Activated CD4-positive, alpha-beta T cell treated with anti-CD3 and anti-CD28 coated beads for 36 hours (primary cell): ENCODE results near the gene THG1L. TPM values are rescaled to one million over a fixed set of nuclear protein-coding genes. Genes with fewer than 3 reads are reported as not detected.

Experiments used
- ATAC-seq: fragments of 200-7000 bp; cut with Tn5 transposase; one replicate; pipeline ENCODE4 v1.10.0; 2021; ENCODE audit warnings: mild to moderate bottlenecking, moderate library complexity
- CTCF ChIA-PET: fragments of 350-600 bp; sonication (Branson Sonifier 250); formaldehyde crosslinking; loops from one replicate; lab custom pipeline; 2021; ENCODE audit warnings: antibody characterized with exemption; lab: Charles Lee
- POLR2A ChIA-PET: fragments of 350-600 bp; sonication (Branson Sonifier 250); formaldehyde crosslinking; loops from one replicate; lab custom pipeline; 2021; ENCODE audit warnings: antibody characterized with exemption, inconsistent platforms; lab: Charles Lee
- DNase-seq: peaks from one replicate; pipeline ENCODE4 v3.0.0-alpha.2; 2020
- H3K27ac Mint-ChIP-seq: one replicate; pipeline ENCODE4 v1.8.0; 2021; ENCODE audit warnings: mixed read lengths
- H3K27me3 Mint-ChIP-seq: one replicate; pipeline ENCODE4 v1.8.0; 2021; ENCODE audit warnings: mixed read lengths
- H3K36me3 Mint-ChIP-seq: one replicate; pipeline ENCODE4 v1.8.0; 2021; ENCODE audit warnings: low read depth, mixed read lengths
- H3K4me1 Mint-ChIP-seq: one replicate; pipeline ENCODE4 v1.8.0; 2021; ENCODE audit warnings: mixed read lengths
- H3K4me3 Mint-ChIP-seq: one replicate; pipeline ENCODE4 v1.8.0; 2021; ENCODE audit warnings: mild to moderate bottlenecking, moderate library complexity, mixed read lengths
- H3K9me3 Mint-ChIP-seq: one replicate; pipeline ENCODE4 v1.8.0; 2021; ENCODE audit warnings: low read depth, mixed read lengths
- intact Hi-C, 2 experiments: fragments of 100-400 bp; cut with DNase I in 1 of 2; cut with micrococcal nuclease in 1 of 2; formaldehyde crosslinking; loops; one replicate each; pipeline versions ENCODE4 v1.14.2 to v1.15.1; 2022 to 2024; cut with DNase I, micrococcal nuclease
- total RNA-seq, 2 experiments: library from RNA; stranded (reverse); gene quantifications; one replicate each; pipeline ENCODE4 v1.2.3, GENCODE V29; 2021

Gene THG1L
- total RNA-seq, 2 experiments from 2014 or later: 29.9 to 33.8 TPM

GRCh38 chr5:157743163-157744050 is 12.2 kb downstream of the THG1L start, which contains the start of gene LSM11:
Gene LSM11, plus strand, starts transcription at chr5:157743712. Its CDS starts 39 bp downstream, at chr5:157743751.
- Mint-ChIP-seq H3K9me3 (no peaks in the 10 kb centered on the region), H3K27me3 (no peaks in the 10 kb centered on the region), H3K36me3 (peaks cover 21% of the 10 kb centered on the region), H3K27ac (peak within 1 kb of the TSS; percentile 89), H3K4me1 (peaks cover 36% of the 10 kb centered on the region), H3K4me3 (peak within 1 kb of the TSS; percentile 93)
- DNase-seq (peak; percentile 95), ATAC-seq (peak; percentile 92)
- intact Hi-C loops: loop anchor here (1.0 to 5.0 kb wide), 16 partner anchors 12 to 601 kb away; partner anchors contain the start of genes THG1L (in 2 of the 2), ADAM19 (in 1 of the 2), MED7 (in 1 of the 2) and SOX30 (in 1 of the 2)
- CTCF ChIA-PET: interaction anchor here (0.6 to 3.5 kb wide), 49 partner anchors 9 to 417 kb away, joined by 3 to 30 read pairs (median 4); partner anchors contain the start of genes C5orf52, SOX30 and THG1L
- POLR2A ChIA-PET: interaction anchor here (1.0 kb wide), 1 partner anchor 12 kb away, joined by 6 read pairs; the partner anchor contains the start of gene THG1L

GRCh38 chr5:157744051-157745011 is 13.1 kb downstream of the THG1L start:
- ATAC-seq: no peak
- Mint-ChIP-seq H3K4me1 (peaks cover 43% of the 10 kb centered on the region), H3K9me3 (no peaks in the 10 kb centered on the region), H3K27me3 (no peaks in the 10 kb centered on the region), H3K27ac (peak overlapping the region; percentile 89), H3K36me3 (peaks cover 17% of the 10 kb centered on the region), H3K4me3 (peak overlapping the region; percentile 93)
- DNase-seq: peak; percentile 50
- POLR2A ChIA-PET: interaction anchor here (1.0 kb wide), 1 partner anchor 13 kb away, joined by 6 read pairs; the partner anchor contains the start of gene THG1L
- CTCF ChIA-PET: interaction anchor here (0.8 to 3.5 kb wide), 24 partner anchors 10 to 514 kb away, joined by 3 to 30 read pairs (median 4); partner anchors contain the start of genes C5orf52 and THG1L
- intact Hi-C loops: loop anchor here (5.0 kb wide), 5 partner anchors 92 to 417 kb away; partner anchors contain the start of gene SOX30 (in 1 of the 2)

GRCh38 chr5:157745041-157745456 is 13.8 kb downstream of the THG1L start:
- intact Hi-C loops: no loop called here
- H3K9me3 Mint-ChIP-seq: no peaks in the 10 kb centered on the region
- CTCF ChIA-PET: interaction anchor here (0.8 to 3.0 kb wide), 5 partner anchors 73 to 515 kb away, joined by 3 to 30 read pairs (median 4); partner anchors contain the start of gene C5orf52

GRCh38 chr5:157747173-157747740 is 16.0 kb downstream of the THG1L start:
- ChIA-PET CTCF (interaction anchor here (0.9 to 1.6 kb wide), 4 partner anchors 12 to 419 kb away, joined by 4 to 8 read pairs (median 4); no protein-coding TSS in a partner anchor), POLR2A (interaction anchor here (0.7 to 1.0 kb wide), 2 partner anchors 151 to 561 kb away, joined by 3 to 6 read pairs; no protein-coding TSS in a partner anchor)
- ATAC-seq (no peak), DNase-seq (no peak)
- peaks cover 10% of the 10 kb centered on the region for H3K36me3 Mint-ChIP-seq
- H3K4me1 Mint-ChIP-seq: peaks cover 55% of the 10 kb centered on the region
- intact Hi-C loops: no loop called here
- H3K4me3 Mint-ChIP-seq: no peak overlapping the region
- H3K9me3 Mint-ChIP-seq: no peaks in the 10 kb centered on the region
- H3K27ac Mint-ChIP-seq: peak overlapping the region; percentile 44
- H3K27me3 Mint-ChIP-seq: no peaks in the 10 kb centered on the region

More at GRCh38 chr5:157745041-157745456, 13.8 kb downstream of the THG1L start:
- Mint-ChIP-seq H3K27ac (no peak overlapping the region), H3K27me3 (no peaks in the 10 kb centered on the region), H3K4me3 (peak overlapping the region; percentile 93), H3K36me3 (peaks cover 10% of the 10 kb centered on the region), H3K4me1 (peaks cover 50% of the 10 kb centered on the region)
- DNase-seq (no peak), ATAC-seq (no peak)
- POLR2A ChIA-PET: no interaction called here

GRCh38 chr5:157747766-157748700 is 16.8 kb downstream of the THG1L start:
- Mint-ChIP-seq H3K27me3 (no peaks in the 10 kb centered on the region), H3K4me1 (peaks cover 50% of the 10 kb centered on the region), H3K27ac (peak overlapping the region; percentile 70), H3K36me3 (peaks cover 13% of the 10 kb centered on the region), H3K4me3 (no peak overlapping the region), H3K9me3 (no peaks in the 10 kb centered on the region)
- intact Hi-C loops: no loop called here
- ATAC-seq (peak; percentile 20), DNase-seq (no peak)
- CTCF ChIA-PET: interaction anchor here (0.7 to 1.6 kb wide), 7 partner anchors 10 to 316 kb away, joined by 4 to 8 read pairs (median 4); no protein-coding TSS in a partner anchor
- POLR2A ChIA-PET: interaction anchor here (0.6 to 1.0 kb wide), 3 partner anchors 151 to 562 kb away, joined by 3 to 6 read pairs (median 3); no protein-coding TSS in a partner anchor

GRCh38 chr5:157748760-157749461 is 17.7 kb downstream of the THG1L start:
- Mint-ChIP-seq H3K4me1 (peaks cover 49% of the 10 kb centered on the region), H3K27ac (peak overlapping the region; percentile 32), H3K9me3 (no peaks in the 10 kb centered on the region), H3K27me3 (no peaks in the 10 kb centered on the region), H3K4me3 (no peak overlapping the region), H3K36me3 (peaks cover 17% of the 10 kb centered on the region)
- intact Hi-C loops: no loop called here
- POLR2A ChIA-PET: interaction anchor here (0.6 to 0.7 kb wide), 2 partner anchors 18 to 196 kb away, joined by 3 to 5 read pairs; partner anchors contain the start of gene THG1L
- DNase-seq (peak; percentile 36), ATAC-seq (peak; percentile 34)
- CTCF ChIA-PET: interaction anchor here (0.6 to 1.4 kb wide), 5 partner anchors 11 to 318 kb away, joined by 4 to 5 read pairs (median 4); no protein-coding TSS in a partner anchor

GRCh38 chr5:157749462-157749799 is 18.2 kb downstream of the THG1L start:
- ChIA-PET POLR2A (interaction anchor here (0.6 kb wide), 1 partner anchor 16 kb away, joined by 3 read pairs; no protein-coding TSS in a partner anchor), CTCF (no interaction called here)
- Mint-ChIP-seq H3K27me3 (no peaks in the 10 kb centered on the region), H3K4me3 (no peak overlapping the region), H3K4me1 (peaks cover 47% of the 10 kb centered on the region), H3K27ac (no peak overlapping the region), H3K9me3 (no peaks in the 10 kb centered on the region), H3K36me3 (peaks cover 17% of the 10 kb centered on the region)
- intact Hi-C loops: no loop called here
- DNase-seq: no peak
- ATAC-seq: no peak

- Mint-ChIP-seq H3K27ac (no peak overlapping the region), H3K4me1 (peaks cover 40% of the 10 kb centered on the region), H3K9me3 (no peaks in the 10 kb centered on the region), H3K4me3 (no peak overlapping the region), H3K27me3 (no peaks in the 10 kb centered on the region), H3K36me3 (peaks cover 17% of the 10 kb centered on the region)
- DNase-seq (no peak), ATAC-seq (peak; percentile 33)
- ChIA-PET CTCF (interaction anchor here (1.0 to 1.2 kb wide), 2 partner anchors 9 to 12 kb away, joined by 3 to 6 read pairs; no protein-coding TSS in a partner anchor), POLR2A (no interaction called here)
- intact Hi-C loops: no loop called here
These were observed 19.1 kb downstream of the THG1L start for GRCh38 chr5:157750320-157750719.

- no peaks in the 10 kb centered on the region for H3K9me3 Mint-ChIP-seq
- no peaks in the 10 kb centered on the region for H3K27me3 Mint-ChIP-seq
- H3K4me1 Mint-ChIP-seq: peaks cover 4% of the 10 kb centered on the region
- no peak overlapping the region for H3K27ac Mint-ChIP-seq
- H3K4me3 Mint-ChIP-seq: no peak overlapping the region
- intact Hi-C loops: no loop called here
- H3K36me3 Mint-ChIP-seq: peaks cover 17% of the 10 kb centered on the region
- ATAC-seq (no peak), DNase-seq (no peak)
- ChIA-PET POLR2A (no interaction called here), CTCF (interaction anchor here (1.2 kb wide), 1 partner anchor 13 kb away, joined by 3 read pairs; the partner anchor contains the start of gene LSM11)
These were observed 24.9 kb downstream of the THG1L start for GRCh38 chr5:157756122-157756521.
